ENCODE results near the gene NRM.

DNA sequence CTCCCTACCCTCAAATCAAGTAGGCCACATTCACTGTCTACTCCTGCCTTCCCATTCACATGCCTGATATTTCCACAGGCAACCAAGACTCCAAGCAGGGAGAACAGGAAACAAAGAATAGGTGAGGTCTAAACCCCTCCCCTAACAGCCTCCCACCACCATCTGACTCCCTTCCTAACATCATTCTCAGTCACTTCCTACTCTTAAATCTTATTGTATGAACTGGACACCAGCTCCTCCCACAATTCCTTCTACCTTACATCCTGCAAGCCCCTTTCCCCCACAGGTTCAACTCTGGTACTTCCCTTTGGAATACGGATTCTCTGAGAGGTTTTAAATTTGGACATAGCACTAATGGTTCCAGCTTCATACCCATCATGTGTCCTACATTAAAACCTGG, 44.8 kb downstream of the NRM start:
- TF ChIP-seq, protein P1, sequence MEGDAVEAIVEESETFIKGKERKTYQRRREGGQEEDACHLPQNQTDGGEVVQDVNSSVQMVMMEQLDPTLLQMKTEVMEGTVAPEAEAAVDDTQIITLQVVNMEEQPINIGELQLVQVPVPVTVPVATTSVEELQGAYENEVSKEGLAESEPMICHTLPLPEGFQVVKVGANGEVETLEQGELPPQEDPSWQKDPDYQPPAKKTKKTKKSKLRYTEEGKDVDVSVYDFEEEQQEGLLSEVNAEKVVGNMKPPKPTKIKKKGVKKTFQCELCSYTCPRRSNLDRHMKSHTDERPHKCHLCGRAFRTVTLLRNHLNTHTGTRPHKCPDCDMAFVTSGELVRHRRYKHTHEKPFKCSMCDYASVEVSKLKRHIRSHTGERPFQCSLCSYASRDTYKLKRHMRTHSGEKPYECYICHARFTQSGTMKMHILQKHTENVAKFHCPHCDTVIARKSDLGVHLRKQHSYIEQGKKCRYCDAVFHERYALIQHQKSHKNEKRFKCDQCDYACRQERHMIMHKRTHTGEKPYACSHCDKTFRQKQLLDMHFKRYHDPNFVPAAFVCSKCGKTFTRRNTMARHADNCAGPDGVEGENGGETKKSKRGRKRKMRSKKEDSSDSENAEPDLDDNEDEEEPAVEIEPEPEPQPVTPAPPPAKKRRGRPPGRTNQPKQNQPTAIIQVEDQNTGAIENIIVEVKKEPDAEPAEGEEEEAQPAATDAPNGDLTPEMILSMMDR (IDR thresholded peaks at IDR 0.05): no peak
- no peak for TF ChIP-seq POLR2A (IDR thresholded peaks at IDR 0.05)

All from body of pancreas (tissue), 4 donors.